Trophoblast cell (in vitro differentiated cells and primary cell): ENCODE data around the gene MMP15.

Source experiments
- DNase-seq, 2 donors: peaks; one replicate each; pipeline ENCODE4 v3.0.0-alpha.2; 2016
- H2AFZ ChIP-seq: 2 replicates; pipeline ENCODE4 v1.6.1; 2013; ENCODE audit warnings: low read length, moderate library complexity, mild to moderate bottlenecking; ENCODE audit not compliant: insufficient read depth, poor library complexity
- H2AK5ac ChIP-seq: 2 replicates; pipeline ENCODE4 v1.6.1; 2013; ENCODE audit warnings: mild to moderate bottlenecking, low read length
- H2BK120ac ChIP-seq: 2 replicates; pipeline ENCODE4 v1.6.1; 2013; ENCODE audit warnings: low read length, mild to moderate bottlenecking, moderate library complexity; ENCODE audit not compliant: insufficient read depth, poor library complexity
- H2BK12ac ChIP-seq: 2 replicates; pipeline ENCODE4 v1.6.1; 2013; ENCODE audit warnings: mild to moderate bottlenecking, low read length, moderate library complexity
- H2BK5ac ChIP-seq: 2 replicates; pipeline ENCODE4 v1.6.1; 2013; ENCODE audit warnings: low read length, low read depth, moderate library complexity, mild to moderate bottlenecking; ENCODE audit not compliant: poor library complexity
- H3K14ac ChIP-seq: 2 replicates; pipeline ENCODE4 v1.6.1; 2013; ENCODE audit warnings: mild to moderate bottlenecking, low read length
- H3K18ac ChIP-seq: 2 replicates; pipeline ENCODE4 v1.6.1; 2013; ENCODE audit warnings: mild to moderate bottlenecking, low read length
- H3K23ac ChIP-seq: 2 replicates; pipeline ENCODE4 v1.6.1; 2013; ENCODE audit warnings: low read length
- H3K27ac ChIP-seq: 2 replicates; pipeline ENCODE4 v1.5.1; 2013; ENCODE audit warnings: low read depth, mild to moderate bottlenecking, inconsistent platforms, low read length, moderate library complexity
- H3K27me3 ChIP-seq: 2 replicates; pipeline ENCODE4 v1.6.1; 2013; ENCODE audit warnings: inconsistent platforms, mild to moderate bottlenecking, low read length, moderate library complexity; ENCODE audit not compliant: insufficient read depth
- H3K36me3 ChIP-seq, 2 experiments: 1 replicate in 1 of 2; 2 replicates in 1 of 2; pipeline ENCODE4 v1.6.1; 2013; ENCODE audit warnings: low read length in 2 of 2, mild to moderate bottlenecking in 2 of 2, moderate library complexity in 1 of 2; ENCODE audit not compliant: insufficient read depth in 2 of 2, control insufficient read depth in 1 of 2
- H3K4ac ChIP-seq: 2 replicates; pipeline ENCODE4 v1.6.1; 2013; ENCODE audit warnings: low read depth, mild to moderate bottlenecking, low read length, moderate library complexity
- H3K4me1 ChIP-seq, 2 experiments: 1 replicate in 1 of 2; 2 replicates in 1 of 2; pipeline ENCODE4 v1.6.1; 2013; ENCODE audit warnings: low read length in 2 of 2, mild to moderate bottlenecking in 2 of 2, moderate library complexity in 1 of 2; ENCODE audit not compliant: insufficient read depth in 2 of 2, control insufficient read depth in 1 of 2
- H3K4me2 ChIP-seq: 2 replicates; pipeline ENCODE4 v1.6.1; 2013; ENCODE audit warnings: inconsistent platforms, mild to moderate bottlenecking, low read length, moderate library complexity
- H3K4me3 ChIP-seq: 2 replicates; pipeline ENCODE4 v1.5.1; 2013; ENCODE audit warnings: mild to moderate bottlenecking, low read depth, low read length, inconsistent platforms
- H3K79me1 ChIP-seq: one replicate; pipeline ENCODE4 v1.6.1; 2013; ENCODE audit warnings: low read length
- H3K79me2 ChIP-seq: 2 replicates; pipeline ENCODE4 v1.6.1; 2013; ENCODE audit warnings: low read length, mild to moderate bottlenecking; ENCODE audit not compliant: control insufficient read depth, insufficient read depth, poor library complexity
- H3K9ac ChIP-seq: 2 replicates; pipeline ENCODE4 v1.6.1; 2013; ENCODE audit warnings: mild to moderate bottlenecking, low read length
- H3K9me3 ChIP-seq: 2 replicates; pipeline ENCODE4 v1.6.1; 2013; ENCODE audit warnings: low read depth, mild to moderate bottlenecking, control low read depth, inconsistent platforms, low read length; ENCODE audit not compliant: insufficient read depth
- H4K12ac ChIP-seq: 2 replicates; pipeline ENCODE4 v1.6.1; 2013; ENCODE audit warnings: low read depth, mild to moderate bottlenecking, low read length, moderate library complexity
- H4K8ac ChIP-seq: 2 replicates; pipeline ENCODE4 v1.6.1; 2013; ENCODE audit warnings: low read depth, mild to moderate bottlenecking, low read length, moderate library complexity
- H4K91ac ChIP-seq: one replicate; pipeline ENCODE4 v1.6.1; 2013; ENCODE audit warnings: low read depth, mild to moderate bottlenecking, low read length, moderate library complexity
- WGBS: extraction: QIAGEN DNeasy Blood & Tissue Kit; methylation state at CpG from one replicate; pipeline ENCODE4 v1.1.7; 2013; ENCODE audit warnings: missing lambda C conversion rate; ENCODE audit not compliant: insufficient read length, insufficient coverage; ENCODE audit errors: extremely low coverage; 5-methylcytosine and 5-hydroxymethylcytosine counted together

The MMP15 gene

GRCh38 chr16:57979006-57979585, 46.5 kb upstream of the MMP15 start:
- H4K91ac ChIP-seq: no peak overlapping the region
- H3K4ac ChIP-seq: no peak overlapping the region
- DNase-seq: no peak
- no peak overlapping the region for H4K12ac ChIP-seq
- no peak overlapping the region for H2BK120ac ChIP-seq
- no peak overlapping the region for H3K4me2 ChIP-seq
- peaks cover under 1% of the 10 kb centered on the region for H3K27me3 ChIP-seq
- peaks cover 1% of the 10 kb centered on the region for H3K9me3 ChIP-seq
- no peaks in the 10 kb centered on the region for H3K79me2 ChIP-seq
- H2BK12ac ChIP-seq: no peak overlapping the region
- no peak overlapping the region for H4K8ac ChIP-seq
- no peak overlapping the region for H3K14ac ChIP-seq
- no peaks in the 10 kb centered on the region for H3K4me1 ChIP-seq
- H3K23ac ChIP-seq: no peak overlapping the region
- H2AFZ ChIP-seq: no peak overlapping the region
- no CpG with 5 or more reads among the region's 11 CpGs for WGBS
- no peak overlapping the region for H3K4me3 ChIP-seq
- H2BK5ac ChIP-seq: no peak overlapping the region
- no peak overlapping the region for H3K18ac ChIP-seq
- no peaks in the 10 kb centered on the region for H3K36me3 ChIP-seq
- no peak overlapping the region for H3K27ac ChIP-seq
- no peak overlapping the region for H2AK5ac ChIP-seq
- no peak overlapping the region for H3K9ac ChIP-seq
- no peaks in the 10 kb centered on the region for H3K79me1 ChIP-seq

DNA sequence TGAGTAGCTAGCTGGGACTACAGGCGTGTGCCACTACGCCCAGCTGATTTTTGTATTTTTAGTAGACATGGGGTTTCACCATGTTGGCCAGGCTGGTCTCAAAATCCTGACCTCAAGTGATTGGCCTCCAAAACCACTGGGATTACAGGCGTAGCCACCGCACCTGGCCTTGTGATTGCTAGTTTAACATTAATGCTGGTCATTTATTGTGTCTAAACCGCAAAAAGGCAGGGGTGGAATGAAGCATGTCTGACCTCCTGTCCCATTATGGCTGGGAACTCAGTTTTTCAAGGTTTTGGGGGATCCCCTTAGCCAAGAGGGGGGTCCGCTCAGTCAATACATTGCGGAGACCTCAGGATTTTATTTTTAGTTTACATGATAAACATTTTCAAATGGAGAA, 43.9 kb upstream of the MMP15 start:
- H3K27ac ChIP-seq: no peak overlapping the region
- H2BK120ac ChIP-seq: no peak overlapping the region
- whole genome bisulfite sequencing: no CpG with 5 or more reads among the region's 7 CpGs

GRCh38 chr16:57982385-57982784, 43.2 kb upstream of the MMP15 start:
- Histone ChIP-seq H3K36me3 (no peaks in the 10 kb centered on the region), H4K8ac (no peak overlapping the region), H4K12ac (no peak overlapping the region), H3K4me2 (no peak overlapping the region), H2AK5ac (no peak overlapping the region), H3K23ac (no peak overlapping the region), H4K91ac (no peak overlapping the region), H3K18ac (no peak overlapping the region), H2BK5ac (no peak overlapping the region), H3K14ac (no peak overlapping the region), H3K27me3 (peaks cover 20% of the 10 kb centered on the region), H3K27ac (no peak overlapping the region), H3K4ac (no peak overlapping the region), H3K79me1 (no peaks in the 10 kb centered on the region), H3K4me3 (no peak overlapping the region), H2AFZ (no peak overlapping the region), H2BK12ac (no peak overlapping the region), H2BK120ac (no peak overlapping the region), H3K9ac (no peak overlapping the region), H3K9me3 (peaks cover 3% of the 10 kb centered on the region), H3K4me1 (peaks cover 12 to 14% of the 10 kb centered on the region in 2 experiments), H3K79me2 (no peaks in the 10 kb centered on the region)
- DNase-seq: peak; percentile 42 to 69
- WGBS: no CpG with 5 or more reads among the region's 5 CpGs

More for the DNA sequence above, 43.9 kb upstream of the MMP15 start:
- no peak overlapping the region for H4K12ac ChIP-seq
- H2BK12ac ChIP-seq: no peak overlapping the region
- peaks cover 12 to 14% of the 10 kb centered on the region in 2 experiments for H3K4me1 ChIP-seq
- H3K14ac ChIP-seq: no peak overlapping the region
- no peaks in the 10 kb centered on the region for H3K36me3 ChIP-seq
- H4K91ac ChIP-seq: no peak overlapping the region
- peaks cover 20% of the 10 kb centered on the region for H3K27me3 ChIP-seq
- no peak overlapping the region for H3K18ac ChIP-seq
- H3K9ac ChIP-seq: no peak overlapping the region
- H2BK5ac ChIP-seq: no peak overlapping the region
- H4K8ac ChIP-seq: no peak overlapping the region
- no peaks in the 10 kb centered on the region for H3K79me2 ChIP-seq
- H3K79me1 ChIP-seq: no peaks in the 10 kb centered on the region
- no peak overlapping the region for H3K4me3 ChIP-seq
- no peak overlapping the region for H3K4ac ChIP-seq
- no peak overlapping the region for H2AK5ac ChIP-seq
- no peak overlapping the region for H3K23ac ChIP-seq
- no peak for DNase-seq
- H3K9me3 ChIP-seq: peaks cover 3% of the 10 kb centered on the region
- no peak overlapping the region for H3K4me2 ChIP-seq
- no peak overlapping the region for H2AFZ ChIP-seq

- Histone ChIP-seq H2BK5ac (no peak overlapping the region), H3K4me3 (peak overlapping the region; percentile 57), H3K9ac (no peak overlapping the region), H3K9me3 (peaks cover 3% of the 10 kb centered on the region), H3K14ac (no peak overlapping the region), H4K12ac (no peak overlapping the region), H3K36me3 (no peaks in the 10 kb centered on the region), H3K27me3 (peaks cover 20% of the 10 kb centered on the region), H2AFZ (peak overlapping the region; percentile 69), H3K27ac (no peak overlapping the region), H4K91ac (no peak overlapping the region), H2BK12ac (no peak overlapping the region), H3K4me2 (peak overlapping the region; percentile 68), H3K18ac (no peak overlapping the region), H2AK5ac (no peak overlapping the region), H3K23ac (no peak overlapping the region), H3K79me2 (no peaks in the 10 kb centered on the region), H4K8ac (peak overlapping the region; percentile 30), H3K4ac (no peak overlapping the region), H3K4me1 (peaks cover 12 to 14% of the 10 kb centered on the region in 2 experiments), H3K79me1 (no peaks in the 10 kb centered on the region), H2BK120ac (peak overlapping the region; percentile 13)
- WGBS: no CpG with 5 or more reads among the region's 64 CpGs
- peak; percentile 86 to 90 for DNase-seq
These were observed 40.9 kb upstream of the MMP15 start for GRCh38 chr16:57984443-57985203.
